ENCODE data around the gene ANKRD33.
"Not testable (repeated sequence)": the region's sequence is repeated elsewhere in the genome, so short reads cannot be mapped to it uniquely, and the experiment has no call there.

Gene ANKRD33

DNA sequence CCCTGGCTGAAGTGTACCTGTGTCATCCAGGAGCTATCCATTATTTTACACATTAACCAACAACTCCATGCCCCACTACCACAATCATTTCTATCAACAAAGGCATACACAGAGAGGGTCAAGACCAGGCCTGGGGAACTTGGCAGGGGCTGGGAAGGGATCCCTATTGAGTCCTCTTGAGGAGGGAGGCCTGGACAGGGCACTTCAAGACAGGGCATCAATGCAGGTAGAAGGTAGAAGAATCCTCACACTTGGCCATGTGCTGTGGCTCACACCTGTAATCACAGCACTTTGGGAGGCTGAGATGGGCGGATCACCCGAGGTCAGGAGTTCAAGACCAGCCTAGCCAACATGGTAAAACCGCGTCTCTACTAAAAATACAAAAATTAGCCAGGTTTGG lies 13.4 kb upstream of the ANKRD33 start:
- Histone ChIP-seq H3K27ac (ENCODE audit: insufficient read depth, low read depth, low read length, poor library complexity, severe bottlenecking) (no peak overlapping the region), H3K4me3 (ENCODE audit: insufficient read depth, low read depth, low read length) (no peak overlapping the region), H3K36me3 (ENCODE audit: control insufficient read depth, insufficient read depth, low read length) (no peaks in the 10 kb centered on the region), H3K9me3 (ENCODE audit: control insufficient read depth, low read length) (no peaks in the 10 kb centered on the region), H3K4me1 (ENCODE audit: control insufficient read depth, insufficient read depth, low read length) (peaks cover 36% of the 10 kb centered on the region), H3K27me3 (ENCODE audit: control insufficient read depth, insufficient read depth, low read length, poor library complexity, severe bottlenecking) (peaks cover 22% of the 10 kb centered on the region)
- WGBS, 2 experiments, result 90 to 93% methylated on average over 4 of the region's 4 CpGs

- Histone ChIP-seq H3K27me3 (ENCODE audit: control insufficient read depth, insufficient read depth, low read length, poor library complexity, severe bottlenecking) (no peaks in the 10 kb centered on the region), H3K4me3 (ENCODE audit: insufficient read depth, low read depth, low read length) (no peak overlapping the region)
- 96 to 99% methylated on average over 3 of the region's 3 CpGs for WGBS, 2 experiments
Observed at GRCh38 chr12:51879102-51879501, 8.8 kb upstream of the ANKRD33 start.

DNA sequence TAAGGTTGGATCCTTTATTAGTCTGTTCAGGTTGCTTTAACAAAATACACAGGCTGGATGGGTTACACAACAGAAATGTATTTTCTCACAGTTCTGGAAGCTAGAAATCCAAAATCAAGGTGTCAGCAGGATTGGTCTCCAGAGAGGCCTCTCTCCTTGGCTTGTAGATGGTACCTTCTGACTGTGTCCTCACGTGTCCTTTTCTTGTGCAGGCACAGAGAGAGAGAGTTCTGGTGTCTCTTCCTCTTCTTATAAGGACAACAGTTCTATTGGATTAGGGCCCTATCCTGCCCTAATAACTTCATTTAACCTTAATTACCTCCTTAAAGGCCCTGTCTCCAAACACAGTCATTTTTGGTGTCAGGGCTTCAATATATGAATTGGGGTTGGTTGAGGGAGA lies 4.6 kb upstream of the ANKRD33 start:
- H3K9me3 ChIP-seq (ENCODE audit: control insufficient read depth, low read length), result peaks cover 2% of the 10 kb centered on the region
- 86 to 93% methylated on average over 1 of the region's 1 CpG for WGBS, 2 experiments
- H3K4me3 ChIP-seq (ENCODE audit: insufficient read depth, low read depth, low read length), result no peak overlapping the region
- H3K36me3 ChIP-seq (ENCODE audit: control insufficient read depth, insufficient read depth, low read length), result no peaks in the 10 kb centered on the region
- H3K27me3 ChIP-seq (ENCODE audit: control insufficient read depth, insufficient read depth, low read length, poor library complexity, severe bottlenecking), result no peaks in the 10 kb centered on the region
- H3K4me1 ChIP-seq (ENCODE audit: control insufficient read depth, insufficient read depth, low read length), result no peaks in the 10 kb centered on the region
- H3K27ac ChIP-seq (ENCODE audit: insufficient read depth, low read depth, low read length, poor library complexity, severe bottlenecking), result no peak overlapping the region

More at GRCh38 chr12:51879102-51879501, 8.8 kb upstream of the ANKRD33 start:
- no peaks in the 10 kb centered on the region for H3K36me3 ChIP-seq (ENCODE audit: control insufficient read depth, insufficient read depth, low read length)
- H3K27ac ChIP-seq (ENCODE audit: insufficient read depth, low read depth, low read length, poor library complexity, severe bottlenecking), result no peak overlapping the region
- peaks cover 6% of the 10 kb centered on the region for H3K4me1 ChIP-seq (ENCODE audit: control insufficient read depth, insufficient read depth, low read length)
- H3K9me3 ChIP-seq (ENCODE audit: control insufficient read depth, low read length), result no peaks in the 10 kb centered on the region

GRCh38 chr12:51883998-51884675 lies 3.8 kb upstream of the ANKRD33 start:
- H3K4me3 ChIP-seq (ENCODE audit: insufficient read depth, low read depth, low read length), result no peak overlapping the region
- no peaks in the 10 kb centered on the region for H3K4me1 ChIP-seq (ENCODE audit: control insufficient read depth, insufficient read depth, low read length)
- H3K9me3 ChIP-seq (ENCODE audit: control insufficient read depth, low read length), result peaks cover 2% of the 10 kb centered on the region
- H3K27ac ChIP-seq (ENCODE audit: insufficient read depth, low read depth, low read length, poor library complexity, severe bottlenecking), result no peak overlapping the region
- 93 to 94% methylated on average over 4 of the region's 4 CpGs for WGBS, 2 experiments
- no peaks in the 10 kb centered on the region for H3K36me3 ChIP-seq (ENCODE audit: control insufficient read depth, insufficient read depth, low read length)
- H3K27me3 ChIP-seq (ENCODE audit: control insufficient read depth, insufficient read depth, low read length, poor library complexity, severe bottlenecking), result peaks cover 3% of the 10 kb centered on the region

GRCh38 chr12:51884676-51885229 lies 3.1 kb upstream of the ANKRD33 start:
- peaks cover 2% of the 10 kb centered on the region for H3K9me3 ChIP-seq (ENCODE audit: control insufficient read depth, low read length)
- H3K4me1 ChIP-seq (ENCODE audit: control insufficient read depth, insufficient read depth, low read length), result no peaks in the 10 kb centered on the region
- 90 to 92% methylated on average over 10 to 11 of the region's 11 CpGs for WGBS, 2 experiments
- H3K4me3 ChIP-seq (ENCODE audit: insufficient read depth, low read depth, low read length), result no peak overlapping the region
- no peaks in the 10 kb centered on the region for H3K36me3 ChIP-seq (ENCODE audit: control insufficient read depth, insufficient read depth, low read length)
- peaks cover 3% of the 10 kb centered on the region for H3K27me3 ChIP-seq (ENCODE audit: control insufficient read depth, insufficient read depth, low read length, poor library complexity, severe bottlenecking)
- no peak overlapping the region for H3K27ac ChIP-seq (ENCODE audit: insufficient read depth, low read depth, low read length, poor library complexity, severe bottlenecking)

GRCh38 chr12:51885294-51886020 lies 2.4 kb upstream of the ANKRD33 start:
- H3K9me3 ChIP-seq (ENCODE audit: control insufficient read depth, low read length), result not testable (repeated sequence)
- WGBS, 2 experiments, result 93 to 95% methylated on average over 10 of the region's 10 CpGs

DNA sequence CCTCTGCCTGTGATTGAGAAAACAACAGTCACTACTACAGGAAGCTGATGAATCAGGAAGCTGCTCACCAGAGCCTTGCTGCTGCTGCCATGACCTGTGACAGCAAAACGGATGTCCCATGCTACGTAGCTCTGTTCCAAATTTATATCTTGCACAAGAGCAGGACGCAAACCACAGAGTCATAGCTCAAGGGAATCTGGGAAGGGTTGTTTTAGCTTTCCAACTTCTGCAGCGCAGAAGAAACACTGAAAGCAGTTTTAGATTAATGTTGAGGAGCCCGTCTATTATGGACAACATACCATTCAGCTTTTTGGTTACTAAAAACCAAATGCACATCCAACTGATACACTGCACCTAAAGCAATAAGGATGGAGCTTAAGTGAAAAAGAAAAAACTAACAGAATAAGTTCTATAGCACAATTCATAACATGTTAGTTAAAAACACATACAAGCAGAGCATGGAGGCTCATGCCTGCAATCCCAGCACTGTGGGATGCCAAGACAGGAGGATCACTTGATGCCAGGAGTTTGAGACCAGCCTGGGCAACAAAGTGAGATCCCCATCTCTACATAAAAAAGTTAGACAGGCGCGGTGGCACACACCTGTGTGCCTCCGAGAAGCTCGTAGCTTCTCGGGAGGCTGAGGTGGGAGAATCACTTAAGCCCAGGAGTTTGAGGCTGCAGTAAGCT lies 1.7 kb upstream of the ANKRD33 start:
- WGBS, 2 experiments, result 93 to 94% methylated on average over 10 of the region's 10 CpGs
- H3K9me3 ChIP-seq (ENCODE audit: control insufficient read depth, low read length), result peaks cover 2% of the 10 kb centered on the region
- no peak overlapping the region for H3K27ac ChIP-seq (ENCODE audit: insufficient read depth, low read depth, low read length, poor library complexity, severe bottlenecking)
- H3K36me3 ChIP-seq (ENCODE audit: control insufficient read depth, insufficient read depth, low read length), result no peaks in the 10 kb centered on the region
- no peaks in the 10 kb centered on the region for H3K4me1 ChIP-seq (ENCODE audit: control insufficient read depth, insufficient read depth, low read length)
- no peak overlapping the region for H3K4me3 ChIP-seq (ENCODE audit: insufficient read depth, low read depth, low read length)
- H3K27me3 ChIP-seq (ENCODE audit: control insufficient read depth, insufficient read depth, low read length, poor library complexity, severe bottlenecking), result peaks cover 3% of the 10 kb centered on the region

More at GRCh38 chr12:51885294-51886020, 2.4 kb upstream of the ANKRD33 start:
- not testable (repeated sequence) for H3K27ac ChIP-seq (ENCODE audit: insufficient read depth, low read depth, low read length, poor library complexity, severe bottlenecking); H3K4me3 ChIP-seq (ENCODE audit: insufficient read depth, low read depth, low read length); H3K36me3 ChIP-seq (ENCODE audit: control insufficient read depth, insufficient read depth, low read length); H3K4me1 ChIP-seq (ENCODE audit: control insufficient read depth, insufficient read depth, low read length); H3K27me3 ChIP-seq (ENCODE audit: control insufficient read depth, insufficient read depth, low read length, poor library complexity, severe bottlenecking)

GRCh38 chr12:51888316-51889215 lies 663 bp downstream of the ANKRD33 start:
- Histone ChIP-seq H3K9me3 (ENCODE audit: control insufficient read depth, low read length) (peaks cover 2% of the 10 kb centered on the region), H3K36me3 (ENCODE audit: control insufficient read depth, insufficient read depth, low read length) (no peaks in the 10 kb centered on the region), H3K4me3 (ENCODE audit: insufficient read depth, low read depth, low read length) (no peak overlapping the region), H3K27me3 (ENCODE audit: control insufficient read depth, insufficient read depth, low read length, poor library complexity, severe bottlenecking) (peaks cover 3% of the 10 kb centered on the region), H3K4me1 (ENCODE audit: control insufficient read depth, insufficient read depth, low read length) (no peaks in the 10 kb centered on the region), H3K27ac (ENCODE audit: insufficient read depth, low read depth, low read length, poor library complexity, severe bottlenecking) (no peak overlapping the region)
- WGBS, 2 experiments, result 79% methylated on average over 15 of the region's 15 CpGs

DNA sequence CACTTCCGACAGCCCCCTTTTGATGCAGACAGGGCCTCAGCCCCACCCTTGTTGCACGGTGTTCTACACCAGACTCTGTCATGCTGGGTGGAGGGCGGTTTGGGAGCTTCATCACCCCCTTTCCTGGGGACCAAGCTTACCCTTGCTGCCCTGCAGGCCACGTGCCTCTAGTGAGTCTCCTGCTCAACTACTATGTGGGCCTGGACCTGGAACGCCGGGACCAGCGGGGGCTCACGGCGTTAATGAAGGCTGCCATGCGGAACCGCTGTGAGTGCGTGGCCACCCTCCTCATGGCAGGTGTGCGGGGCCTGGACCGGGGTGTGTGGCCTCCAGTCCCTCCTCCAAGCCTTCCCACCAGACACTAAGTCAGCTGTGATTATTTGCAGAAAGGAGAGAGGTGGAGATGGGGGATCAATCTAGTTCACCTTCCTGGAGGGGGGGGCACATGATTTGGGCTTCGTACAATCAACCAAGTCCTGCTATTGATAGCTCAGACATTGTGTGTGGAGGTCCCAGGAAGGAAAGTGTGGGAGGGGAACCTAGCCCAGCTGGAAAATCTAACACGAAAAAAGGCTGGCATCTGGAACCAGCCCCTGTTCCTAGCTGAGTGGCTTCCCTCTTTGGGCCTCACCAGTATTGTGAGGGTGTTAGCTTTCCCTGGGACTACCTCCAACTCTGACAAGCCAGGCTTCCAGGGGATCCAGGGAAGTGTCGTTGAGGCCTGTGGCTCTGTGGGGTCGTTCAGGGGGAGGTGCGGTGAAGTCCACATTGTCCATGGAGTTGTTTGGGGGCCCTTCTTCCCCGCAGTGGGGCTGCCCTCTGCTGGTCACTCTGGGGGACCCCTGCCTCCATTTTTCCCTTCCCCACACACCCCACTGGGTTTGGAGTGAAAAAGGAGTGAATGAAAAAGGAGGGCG lies 1.6 kb downstream of the ANKRD33 start:
- no peaks in the 10 kb centered on the region for H3K36me3 ChIP-seq (ENCODE audit: control insufficient read depth, insufficient read depth, low read length)
- no peak overlapping the region for H3K27ac ChIP-seq (ENCODE audit: insufficient read depth, low read depth, low read length, poor library complexity, severe bottlenecking)
- peaks cover 3% of the 10 kb centered on the region for H3K27me3 ChIP-seq (ENCODE audit: control insufficient read depth, insufficient read depth, low read length, poor library complexity, severe bottlenecking)
- WGBS, 2 experiments, result 87 to 91% methylated on average over 20 to 21 of the region's 21 CpGs
- H3K4me3 ChIP-seq (ENCODE audit: insufficient read depth, low read depth, low read length), result no peak overlapping the region
- H3K4me1 ChIP-seq (ENCODE audit: control insufficient read depth, insufficient read depth, low read length), result no peaks in the 10 kb centered on the region
- H3K9me3 ChIP-seq (ENCODE audit: control insufficient read depth, low read length), result peaks cover 2% of the 10 kb centered on the region

Measured in ectodermal cell (in vitro differentiated cells).